ENCODE measurements around the gene NID1.

- TF ChIP-seq POLR2A (IDR thresholded peaks at IDR 0.05; ENCODE audit: low read depth, low read length) (no peak), SPI1 (IDR thresholded peaks at IDR 0.05; ENCODE audit: low read depth, low read length) (no peak), POLR2AphosphoS5 (IDR thresholded peaks at IDR 0.05; ENCODE audit: low read depth, low read length) (no peak)
Observed at GRCh38 chr1:236018885-236019453, 45.9 kb downstream of the NID1 start.
